ENCODE data around the gene PDE4D. TPM values are rescaled to one million over a fixed set of nuclear protein-coding genes. Genes with fewer than 3 reads are reported as not detected.

PDE4D gene
- total and polyA plus RNA-seq, 2 of the 4 experiments (the other 2 are of a cell fraction), result 1.4 to 7.9 TPM

- ATAC-seq (ENCODE audit: low read depth), result no peak
- no peak for DNase-seq
- H2BK5ac ChIP-seq (ENCODE audit: low read depth, low read length, poor library complexity, severe bottlenecking), result no peak overlapping the region
- H3K79me1 ChIP-seq (ENCODE audit: low read depth in 1 of 2, low read length in 2 of 2), result no peaks in the 10 kb centered on the region
- H3K27ac ChIP-seq (ENCODE audit: insufficient read depth, low read length), result no peak overlapping the region
- H3K9me3 ChIP-seq (ENCODE audit: control insufficient read depth, insufficient read depth, low read length), result no peaks in the 10 kb centered on the region
- H3K18ac ChIP-seq (ENCODE audit: low read depth, low read length), result no peak overlapping the region
- in situ Hi-C loops (cut with MboI; ENCODE audit: low sequenced_read_pairs), result no loop called here
- WGBS, 2 experiments (ENCODE audit: extremely low coverage in 2 of 2, insufficient read length in 1 of 2), result 71% methylated on average over 1 of the region's 2 CpGs; no CpG with 5 or more reads in 1 of the 2 experiments
- dilution Hi-C loops (cut with HindIII; ENCODE audit: low sequenced_read_pairs, unreplicated experiment), result no loop called here
- H2AK9ac ChIP-seq (replicated peaks; ENCODE audit: low read depth, low read length, poor library complexity), result no peak overlapping the region
- no peaks in the 10 kb centered on the region for H3K9me1 ChIP-seq (ENCODE audit: insufficient read depth, low read length)
- H3K36me3 ChIP-seq (ENCODE audit: control insufficient read depth, insufficient read depth, low read length), result no peaks in the 10 kb centered on the region
- no peak overlapping the region for H4K8ac ChIP-seq (ENCODE audit: low read depth in 2 of 2, low read length in 2 of 2)
- POLR2A ChIA-PET (ENCODE audit: unreplicated experiment), result no interaction called here
- no peak overlapping the region for H3K23ac ChIP-seq (ENCODE audit: low read depth, low read length)
- no peak overlapping the region for H3K4me2 ChIP-seq (ENCODE audit: low read depth, low read length)
- H3K4me1 ChIP-seq (ENCODE audit: control insufficient read depth, insufficient read depth, low read length), result no peaks in the 10 kb centered on the region
- no peak overlapping the region for H2AFZ ChIP-seq (replicated peaks; ENCODE audit: low read length, poor library complexity)
- intact Hi-C loops (cut with micrococcal nuclease), result no loop called here
- H2AK5ac ChIP-seq (ENCODE audit: low read depth, low read length), result no peak overlapping the region
- no TSS peak for BruUV-seq (replicated peaks)
- no peak overlapping the region for H4K5ac ChIP-seq (ENCODE audit: low read depth, low read length)
- H2BK15ac ChIP-seq (ENCODE audit: low read depth, low read length), result no peak overlapping the region
- no peak overlapping the region for H3K14ac ChIP-seq (replicated peaks; ENCODE audit: low read depth, low read length)
- no peak overlapping the region for H4K91ac ChIP-seq (ENCODE audit: insufficient read depth, low read depth, low read length)
- no peaks in the 10 kb centered on the region for H3K27me3 ChIP-seq (ENCODE audit: control insufficient read depth, insufficient read depth, low read length)
- no peak overlapping the region for H3K56ac ChIP-seq (ENCODE audit: extremely low read depth, insufficient read depth, low read length)
- no peak overlapping the region for H2BK120ac ChIP-seq (ENCODE audit: low read depth, low read length)
- H3K9ac ChIP-seq (ENCODE audit: low read depth, low read length), result no peak overlapping the region
- no peaks in the 10 kb centered on the region for H4K20me1 ChIP-seq (ENCODE audit: insufficient read depth, low read length)
- no peak overlapping the region for H3K4me3 ChIP-seq (ENCODE audit: insufficient read depth, low read depth, low read length)
- TF ChIP-seq CTCF (conservative IDR thresholded peaks at IDR 0.05; ENCODE audit: low read depth, low read length) (no peak), ELK1 (IDR thresholded peaks at IDR 0.05; ENCODE audit: borderline replicate concordance, low read depth, low read length) (no peak), BHLHE40 (IDR thresholded peaks at IDR 0.05; ENCODE audit: low read depth, low read length) (no peak), MAZ (IDR thresholded peaks at IDR 0.05; ENCODE audit: borderline replicate concordance, low read depth, low read length) (no peak)
- H2BK20ac ChIP-seq (ENCODE audit: low read depth, low read length), result no peak overlapping the region
- CTCF ChIA-PET, result interaction anchor here (0.6 kb wide), 1 partner anchor 199 kb away, joined by 3 read pairs; no protein-coding TSS in a partner anchor
- H3K4ac ChIP-seq (ENCODE audit: low read depth, low read length), result no peak overlapping the region
Measured at GRCh38 chr5:59560553-59560952, 333.0 kb downstream of the PDE4D start.

Measured in IMR-90 (cell line).